Measurements from ENCODE around the gene PMEPA1. TPM values are rescaled to one million over a fixed set of nuclear protein-coding genes. Genes with fewer than 3 reads are reported as not detected.

PMEPA1 gene, protein sequence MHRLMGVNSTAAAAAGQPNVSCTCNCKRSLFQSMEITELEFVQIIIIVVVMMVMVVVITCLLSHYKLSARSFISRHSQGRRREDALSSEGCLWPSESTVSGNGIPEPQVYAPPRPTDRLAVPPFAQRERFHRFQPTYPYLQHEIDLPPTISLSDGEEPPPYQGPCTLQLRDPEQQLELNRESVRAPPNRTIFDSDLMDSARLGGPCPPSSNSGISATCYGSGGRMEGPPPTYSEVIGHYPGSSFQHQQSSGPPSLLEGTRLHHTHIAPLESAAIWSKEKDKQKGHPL
- total RNA-seq: 1 to 10 TPM; 1.2 to 5.9 (median 2.4) TPM
- 2.4 TPM for total RNA-seq (2013)

DNA sequence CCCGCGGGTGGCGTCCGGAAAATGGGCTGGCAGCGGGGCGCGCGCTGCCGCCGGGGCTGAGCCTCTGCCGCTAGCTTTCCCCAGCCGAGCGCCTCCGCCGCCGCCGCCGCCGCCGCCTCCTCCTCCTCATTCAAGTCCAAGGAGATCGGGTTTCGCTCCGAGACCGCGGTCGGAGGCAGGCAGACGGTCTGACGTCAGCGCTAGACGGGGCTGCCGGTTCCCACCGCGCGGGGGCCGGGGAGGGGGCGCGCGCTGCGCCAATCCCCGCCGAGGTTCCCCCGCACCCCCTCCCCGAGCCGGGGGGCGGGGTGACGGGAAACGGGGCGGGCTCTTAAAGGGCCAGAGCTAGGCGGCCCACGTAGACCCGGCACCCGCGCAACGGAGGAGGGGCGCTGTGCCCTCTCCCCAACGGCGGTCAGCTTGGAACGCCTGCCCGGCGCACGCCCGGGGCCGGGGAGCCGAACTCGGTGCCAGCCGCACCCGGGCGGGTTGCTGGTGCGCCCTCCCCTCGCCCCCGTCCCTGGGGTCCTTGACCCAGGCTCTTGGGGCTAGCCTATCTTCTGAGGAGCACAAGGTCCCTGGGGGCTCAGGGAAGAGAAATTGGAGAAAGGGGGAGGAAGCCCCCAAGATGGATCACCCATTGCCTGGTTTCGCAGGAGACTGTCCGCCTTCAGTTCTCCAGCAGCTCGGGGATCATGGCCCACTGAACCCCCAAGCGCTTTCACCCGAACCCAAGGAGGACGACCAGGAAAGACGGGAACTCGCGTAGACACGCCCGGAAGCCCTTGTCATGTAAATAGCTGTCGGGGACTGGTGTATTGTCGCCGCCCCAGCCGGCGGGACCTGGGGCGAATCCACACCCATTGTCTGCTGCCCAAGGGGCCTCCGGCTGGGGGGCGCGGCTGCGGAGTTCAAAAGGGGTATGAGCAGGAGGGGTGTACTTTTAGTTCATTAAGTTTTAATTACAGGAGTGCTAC, at the start of gene PMEPA1:
Gene PMEPA1, minus strand, starts transcription at position 193 of the 977 bp plus-strand sequence. CDS start 433 bp downstream, outside the sequence.
- Mint-ChIP-seq H3K4me3 (peak within 1 kb of the TSS; percentile 95), H3K27me3 (ENCODE audit: low read depth in 2 of 2) (peaks cover 29 to 42% of the 10 kb centered on the region in 2 donors), H3K4me1 (peaks cover 6 to 15% of the 10 kb centered on the region in 2 donors), H3K36me3 (peaks cover 7% of the 10 kb centered on the region), H3K9me3 (no peaks in the 10 kb centered on the region), H3K27ac (peak within 1 kb of the TSS; percentile 83 to 89)
- Histone ChIP-seq H3K4me1 (ENCODE audit: control insufficient read depth, insufficient read depth, low read length) (peaks cover 15% of the 10 kb centered on the region), H3K4me3 (ENCODE audit: low read length) (peak within 1 kb of the TSS; percentile 41), H3K27me3 (ENCODE audit: control insufficient read depth, insufficient read depth, low read length) (peaks cover 10% of the 10 kb centered on the region), H3K36me3 (ENCODE audit: control insufficient read depth, insufficient read depth, low read length) (no peaks in the 10 kb centered on the region), H3K9me3 (ENCODE audit: control insufficient read depth, insufficient read depth, low read length) (no peaks in the 10 kb centered on the region), H3K27ac (ENCODE audit: low read length) (peak within 1 kb of the TSS; percentile 45)
- TF ChIP-seq, protein P1, sequence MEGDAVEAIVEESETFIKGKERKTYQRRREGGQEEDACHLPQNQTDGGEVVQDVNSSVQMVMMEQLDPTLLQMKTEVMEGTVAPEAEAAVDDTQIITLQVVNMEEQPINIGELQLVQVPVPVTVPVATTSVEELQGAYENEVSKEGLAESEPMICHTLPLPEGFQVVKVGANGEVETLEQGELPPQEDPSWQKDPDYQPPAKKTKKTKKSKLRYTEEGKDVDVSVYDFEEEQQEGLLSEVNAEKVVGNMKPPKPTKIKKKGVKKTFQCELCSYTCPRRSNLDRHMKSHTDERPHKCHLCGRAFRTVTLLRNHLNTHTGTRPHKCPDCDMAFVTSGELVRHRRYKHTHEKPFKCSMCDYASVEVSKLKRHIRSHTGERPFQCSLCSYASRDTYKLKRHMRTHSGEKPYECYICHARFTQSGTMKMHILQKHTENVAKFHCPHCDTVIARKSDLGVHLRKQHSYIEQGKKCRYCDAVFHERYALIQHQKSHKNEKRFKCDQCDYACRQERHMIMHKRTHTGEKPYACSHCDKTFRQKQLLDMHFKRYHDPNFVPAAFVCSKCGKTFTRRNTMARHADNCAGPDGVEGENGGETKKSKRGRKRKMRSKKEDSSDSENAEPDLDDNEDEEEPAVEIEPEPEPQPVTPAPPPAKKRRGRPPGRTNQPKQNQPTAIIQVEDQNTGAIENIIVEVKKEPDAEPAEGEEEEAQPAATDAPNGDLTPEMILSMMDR (IDR thresholded peaks at IDR 0.05): no peak
- DNase-seq (peak; percentile 86 to 97), ATAC-seq (peak; percentile 89 to 94 (median 91))
- intact Hi-C loops (cut with micrococcal nuclease): loop anchor here (1.0 to 10.0 kb wide), 2 partner anchors 8 to 315 kb away; partner anchors contain the start of gene RBM38
- WGBS (ENCODE audit: insufficient coverage): under 1% methylated on average over 91 of the region's 92 CpGs

DNA sequence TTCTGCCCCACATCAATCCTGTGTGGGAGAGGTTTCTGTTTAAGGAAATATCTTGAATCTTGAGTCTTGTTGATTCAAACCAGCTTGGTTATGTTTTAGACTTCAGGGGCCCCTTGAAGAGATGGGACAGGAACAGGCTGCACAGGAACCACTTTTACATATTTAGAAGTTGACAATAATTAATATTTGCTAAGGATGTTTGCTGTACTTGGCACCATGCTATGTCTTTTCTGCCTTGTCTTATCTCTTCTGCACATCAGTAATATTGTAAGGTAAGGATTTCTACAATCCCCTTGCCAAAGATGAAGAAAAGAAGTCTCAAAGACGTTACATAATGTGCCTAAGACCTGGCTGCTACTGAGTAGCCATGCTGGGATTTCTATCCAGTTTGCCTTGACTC, 48.0 kb upstream of the PMEPA1 start:
- Histone ChIP-seq H3K4me1 (ENCODE audit: control insufficient read depth, insufficient read depth, low read length) (no peaks in the 10 kb centered on the region), H3K27me3 (ENCODE audit: control insufficient read depth, insufficient read depth, low read length) (no peaks in the 10 kb centered on the region), H3K36me3 (ENCODE audit: control insufficient read depth, insufficient read depth, low read length) (no peaks in the 10 kb centered on the region), H3K27ac (ENCODE audit: low read length) (no peak overlapping the region), H3K4me3 (ENCODE audit: low read length) (no peak overlapping the region), H3K9me3 (ENCODE audit: control insufficient read depth, insufficient read depth, low read length) (no peaks in the 10 kb centered on the region)
- 59% methylated on average over 1 of the region's 1 CpG for WGBS (ENCODE audit: insufficient coverage)
- DNase-seq: no peak
- H3K4me1 Mint-ChIP-seq: no peaks in the 10 kb centered on the region
- TF ChIP-seq, protein P1 (IDR thresholded peaks at IDR 0.05): no peak
- H3K27me3 Mint-ChIP-seq (ENCODE audit: low read depth in 2 of 2): peaks cover 26 to 27% of the 10 kb centered on the region in 2 donors
- no peak for ATAC-seq
- H3K27ac Mint-ChIP-seq: no peak overlapping the region
- H3K9me3 Mint-ChIP-seq: no peaks in the 10 kb centered on the region
- no peaks in the 10 kb centered on the region for H3K36me3 Mint-ChIP-seq
- no peak overlapping the region for H3K4me3 Mint-ChIP-seq
- intact Hi-C loops (cut with micrococcal nuclease): no loop called here

DNA sequence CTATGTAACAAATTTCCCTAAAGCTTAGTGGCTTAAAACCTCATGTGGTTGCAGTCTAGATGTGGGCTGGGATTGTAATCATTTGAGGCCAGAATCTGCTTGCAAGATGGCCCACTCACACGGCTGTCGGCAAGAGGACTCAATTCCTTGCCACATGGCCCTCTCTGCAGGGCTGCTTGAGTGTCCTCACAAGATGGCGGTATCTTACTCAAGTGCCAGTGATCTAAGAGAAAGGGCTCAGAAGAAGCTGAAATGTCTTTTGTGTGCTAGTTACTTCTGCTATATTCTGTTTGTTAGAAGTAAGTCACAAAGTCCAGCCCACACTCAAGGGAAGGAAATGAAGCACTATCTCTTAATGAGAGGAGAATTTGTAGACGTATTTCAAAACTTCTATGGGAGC, 47.1 kb upstream of the PMEPA1 start:
- Histone ChIP-seq H3K27ac (ENCODE audit: low read length) (no peak overlapping the region), H3K27me3 (ENCODE audit: control insufficient read depth, insufficient read depth, low read length) (no peaks in the 10 kb centered on the region), H3K4me3 (ENCODE audit: low read length) (no peak overlapping the region), H3K9me3 (ENCODE audit: control insufficient read depth, insufficient read depth, low read length) (no peaks in the 10 kb centered on the region), H3K36me3 (ENCODE audit: control insufficient read depth, insufficient read depth, low read length) (no peaks in the 10 kb centered on the region), H3K4me1 (ENCODE audit: control insufficient read depth, insufficient read depth, low read length) (no peaks in the 10 kb centered on the region)
- Mint-ChIP-seq H3K4me3 (no peak overlapping the region), H3K27ac (no peak overlapping the region), H3K4me1 (no peaks in the 10 kb centered on the region), H3K36me3 (no peaks in the 10 kb centered on the region), H3K27me3 (ENCODE audit: low read depth in 2 of 2) (peaks cover 21 to 27% of the 10 kb centered on the region in 2 donors), H3K9me3 (no peaks in the 10 kb centered on the region)
- TF ChIP-seq, protein P1 (IDR thresholded peaks at IDR 0.05): no peak
- DNase-seq: no peak
- ATAC-seq: no peak
- 87% methylated on average over 4 of the region's 4 CpGs for WGBS (ENCODE audit: insufficient coverage)
- intact Hi-C loops (cut with micrococcal nuclease): no loop called here

Measured in natural killer cell (primary cell).